Measurements from ENCODE around the gene SPINK4.

The SPINK4 gene

GRCh38 chr9:33227741-33228140, 12.2 kb upstream of the SPINK4 start:
- TF ChIP-seq SIN3A (IDR thresholded peaks at IDR 0.05; ENCODE audit: borderline replicate concordance, insufficient read depth, low read length): no peak

GRCh38 chr9:33228606-33229005, 11.4 kb upstream of the SPINK4 start:
- no peak for TF ChIP-seq POLR2AphosphoS5 (IDR thresholded peaks at IDR 0.05; ENCODE audit: low read depth, low read length)
- no peak for TF ChIP-seq FOXP2 (optimal IDR thresholded peaks at IDR 0.05; ENCODE audit: borderline replicate concordance, extremely low read depth, extremely low read length, insufficient read depth)
- no peak for TF ChIP-seq SIN3A (IDR thresholded peaks at IDR 0.05; ENCODE audit: borderline replicate concordance, insufficient read depth, low read length)
- no peak for TF ChIP-seq REST (IDR thresholded peaks at IDR 0.05; ENCODE audit: insufficient read depth in 1 of 2, low read depth in 2 of 2, low read length in 2 of 2)
- TF ChIP-seq TAF1 (IDR thresholded peaks at IDR 0.05; ENCODE audit: borderline replicate concordance, insufficient read depth, low read length): no peak

GRCh38 chr9:33229359-33230114, 10.4 kb upstream of the SPINK4 start:
- TF ChIP-seq TAF1 (IDR thresholded peaks at IDR 0.05; ENCODE audit: borderline replicate concordance, insufficient read depth, low read length) (no peak), REST (IDR thresholded peaks at IDR 0.05; ENCODE audit: insufficient read depth in 1 of 2, low read depth in 2 of 2, low read length in 2 of 2) (no peak), SIN3A (IDR thresholded peaks at IDR 0.05; ENCODE audit: borderline replicate concordance, insufficient read depth, low read length) (no peak), FOXP2 (optimal IDR thresholded peaks at IDR 0.05; ENCODE audit: borderline replicate concordance, extremely low read depth, extremely low read length, insufficient read depth) (no peak), POLR2AphosphoS5 (IDR thresholded peaks at IDR 0.05; ENCODE audit: low read depth, low read length) (no peak)

GRCh38 chr9:33230756-33231622, 9.0 kb upstream of the SPINK4 start:
- TF ChIP-seq TAF1 (IDR thresholded peaks at IDR 0.05; ENCODE audit: borderline replicate concordance, insufficient read depth, low read length): no peak
- TF ChIP-seq FOXP2 (optimal IDR thresholded peaks at IDR 0.05; ENCODE audit: borderline replicate concordance, extremely low read depth, extremely low read length, insufficient read depth): no peak
- TF ChIP-seq REST (IDR thresholded peaks at IDR 0.05; ENCODE audit: insufficient read depth in 1 of 2, low read depth in 2 of 2, low read length in 2 of 2): no peak
- TF ChIP-seq SIN3A (IDR thresholded peaks at IDR 0.05; ENCODE audit: borderline replicate concordance, insufficient read depth, low read length): no peak
- TF ChIP-seq POLR2AphosphoS5 (IDR thresholded peaks at IDR 0.05; ENCODE audit: low read depth, low read length): no peak

- TF ChIP-seq FOXP2 (optimal IDR thresholded peaks at IDR 0.05; ENCODE audit: borderline replicate concordance, extremely low read depth, extremely low read length, insufficient read depth): no peak
- TF ChIP-seq POLR2AphosphoS5 (IDR thresholded peaks at IDR 0.05; ENCODE audit: low read depth, low read length): no peak
These were observed 8.4 kb upstream of the SPINK4 start for GRCh38 chr9:33231623-33231942.

- TF ChIP-seq TAF1 (IDR thresholded peaks at IDR 0.05; ENCODE audit: borderline replicate concordance, insufficient read depth, low read length): no peak
- TF ChIP-seq SIN3A (IDR thresholded peaks at IDR 0.05; ENCODE audit: borderline replicate concordance, insufficient read depth, low read length): no peak
- TF ChIP-seq FOXP2 (optimal IDR thresholded peaks at IDR 0.05; ENCODE audit: borderline replicate concordance, extremely low read depth, extremely low read length, insufficient read depth): no peak
- TF ChIP-seq REST (IDR thresholded peaks at IDR 0.05; ENCODE audit: insufficient read depth in 1 of 2, low read depth in 2 of 2, low read length in 2 of 2): no peak
- TF ChIP-seq POLR2AphosphoS5 (IDR thresholded peaks at IDR 0.05; ENCODE audit: low read depth, low read length): no peak
These were observed 7.2 kb upstream of the SPINK4 start for GRCh38 chr9:33232815-33233214.
